K562 (cell line): ENCODE results near the gene LOXL3. TPM values are rescaled to one million over a fixed set of nuclear protein-coding genes. Genes with fewer than 3 reads are reported as not detected.

Experiments used
- ARHGAP35 ChIP-seq: fragments of 450-650 bp; IDR thresholded peaks from 2 replicates; pipeline ENCODE4 v1.6.1; 2018; ENCODE audit not compliant: partially characterized antibody
- ARID1B ChIP-seq: fragments of 450-650 bp; IDR thresholded peaks from 2 replicates; pipeline ENCODE4 v1.6.1; 2016; ENCODE audit warnings: antibody characterized with exemption, mild to moderate bottlenecking, inconsistent platforms
- BDP1 ChIP-seq: IDR thresholded peaks from 3 replicates; pipeline ENCODE4 v1.6.1; 2011; ENCODE audit not compliant: insufficient read length, insufficient read depth
- BRD9 ChIP-seq: fragments of 450-650 bp; IDR thresholded peaks from 2 replicates; pipeline ENCODE4 v1.6.1; 2018; ENCODE audit warnings: low read depth; ENCODE audit not compliant: partially characterized antibody
- CBFB ChIP-seq: sonication (generic); formaldehyde crosslinking; IDR thresholded peaks from 2 replicates; pipeline ENCODE4 v1.4.0; 2020; ENCODE audit warnings: mild to moderate bottlenecking, missing genetic modification reagents
- CBX5 ChIP-seq: IDR thresholded peaks from 2 replicates; pipeline ENCODE4 v1.6.1; 2014; ENCODE audit warnings: low read depth, borderline replicate concordance
- CLOCK ChIP-seq: fragments of 250-450 bp; sonication (Bioruptor Pico); IDR thresholded peaks from 2 replicates; pipeline ENCODE4 v1.4.0; 2020; ENCODE audit warnings: mild to moderate bottlenecking, moderate library complexity, borderline replicate concordance
- EGR1 ChIP-seq: fragments of 450-650 bp; conservative IDR thresholded peaks from 2 replicates; pipeline ENCODE4 v1.6.1; 2017; ENCODE audit warnings: mild to moderate bottlenecking
- ETV5 ChIP-seq: sonication (generic); formaldehyde crosslinking; IDR thresholded peaks from 2 replicates; pipeline ENCODE4 v1.4.0; 2020; ENCODE audit warnings: low read depth, mild to moderate bottlenecking, missing genetic modification reagents
- GTF2A2 ChIP-seq: IDR thresholded peaks from 2 replicates; pipeline ENCODE4 v1.6.1; 2016; ENCODE audit warnings: mild to moderate bottlenecking, missing genetic modification characterization, missing compliant biosample characterization
- HSF4 ChIP-seq: fragments of 250-450 bp; sonication (Bioruptor Pico); IDR thresholded peaks from 2 replicates; pipeline ENCODE4 v2.1.2; 2022; ENCODE audit warnings: mild to moderate bottlenecking, moderate library complexity, borderline replicate concordance
- NFRKB ChIP-seq: fragments of 450-650 bp; IDR thresholded peaks from 2 replicates; pipeline ENCODE4 v1.6.1; 2016; ENCODE audit warnings: low read depth
- PTBP1 ChIP-seq: fragments of 200-400 bp; formaldehyde crosslinking; IDR thresholded peaks from 2 replicates; pipeline ENCODE4 v1.6.1; 2017; ENCODE audit warnings: low read depth, low read length
- SMC3 ChIP-seq: conservative IDR thresholded peaks from 2 replicates; pipeline ENCODE4 v1.6.1; 2011; ENCODE audit warnings: low read depth, low read length, improper control_type of control experiment; ENCODE audit not compliant: insufficient read depth
- SNAPC5 ChIP-seq: fragments of 250-450 bp; sonication (Bioruptor Pico); IDR thresholded peaks from 2 replicates; pipeline ENCODE4 v1.8.0; 2021; ENCODE audit warnings: moderate library complexity, mild to moderate bottlenecking, inconsistent platforms
- TEAD2 ChIP-seq: fragments of 450-650 bp; IDR thresholded peaks from 2 replicates; pipeline ENCODE4 v1.6.1; 2016; ENCODE audit warnings: missing genetic modification characterization, control low read depth, missing compliant biosample characterization
- YY1 ChIP-seq, 3 experiments: IDR thresholded peaks; 2 replicates each; pipeline ENCODE4 v1.6.1; 2011; ENCODE audit warnings: low read length in 2 of 3, mild to moderate bottlenecking in 2 of 3, moderate library complexity in 2 of 3, borderline replicate concordance in 1 of 3, control low read depth in 1 of 3, low read depth in 1 of 3; ENCODE audit not compliant: insufficient read depth in 3 of 3, insufficient replicate concordance in 2 of 3, control insufficient read depth in 1 of 3, insufficient read length in 1 of 3; ENCODE audit errors: extremely low read depth in 1 of 3
- ZNF197 ChIP-seq: fragments of 200-800 bp; sonication (Bioruptor generic); IDR thresholded peaks from 2 replicates; pipeline ENCODE4 v1.6.1; 2016; ENCODE audit warnings: low read depth, missing genetic modification characterization, missing compliant biosample characterization
- ZNF609 ChIP-seq: sonication (generic); formaldehyde crosslinking; IDR thresholded peaks from 2 replicates; pipeline ENCODE4 v1.8.1; 2023; ENCODE audit warnings: missing genetic modification reagents, mild to moderate bottlenecking, borderline replicate concordance
- ZNF79 ChIP-seq: fragments of 250-450 bp; sonication (Bioruptor Pico); IDR thresholded peaks from 2 replicates; pipeline ENCODE4 v1.4.0; 2020; ENCODE audit warnings: low read depth, mild to moderate bottlenecking, moderate library complexity
- polyA plus RNA-seq, 8 experiments: library from polyadenylated mRNA; depleted of rRNA in 4 of 8; stranded (reverse) in 5 of 8; unstranded in 3 of 8; fragments of >200 nt; fragmentation: Nextera tagmentation in 2 of 8; fragmentation: Illumina TruSeq in 1 of 8; extraction: Ambion mirVana in 2 of 8; extraction: Trizol in 1 of 8; gene quantifications; 2 replicates each; pipeline versions ENCODE4 v1.2.1 to v1.2.3, GENCODE V29; 2011 to 2014; ENCODE audit warnings: inconsistent platforms in 1 of 8, missing spikeins in 1 of 8
- total RNA-seq, 7 experiments: library from RNA; depleted of rRNA in 6 of 7; stranded (reverse); fragments of >200 nt in 6 of 7; fragmentation: Illumina TruSeq in 2 of 7; extraction: Trizol in 2 of 7; gene quantifications; 2 replicates each; pipeline versions ENCODE4 v1.2.1 to v1.2.3, GENCODE V29; 2011 to 2021; ENCODE audit warnings: low replicate concordance in 1 of 7

The LOXL3 gene
- total and polyA plus RNA-seq, 9 of the 15 experiments (the other 6 are each of a cell fraction or from before 2014, with no cell fraction given), result 0.22 to 0.99 (median 0.31) TPM

- TF ChIP-seq ZNF609 (CRISPR knock-in tag) (0 out of 2 replicates have a peak, but pooled peaks have one; percentile 27), NFRKB (peak; percentile 51; the same call in 1 of the 2 replicates), HSF4 (CRISPR knock-in tag) (no peak), ZNF79 (no peak), SNAPC5 (no peak), ZNF197 (no peak), ARHGAP35 (no peak), YY1 (IDR thresholded peaks at IDR 0.05; ENCODE audit: borderline replicate concordance in 1 of 3, control insufficient read depth in 1 of 3, extremely low read depth in 1 of 3, insufficient read depth in 3 of 3, insufficient read length in 1 of 3, insufficient replicate concordance in 2 of 3, low read depth in 1 of 3, low read length in 2 of 3) (peak; percentile 83 to 96 (median 94)), BRD9 (no peak), PTBP1 (no peak), SMC3 (0 out of 2 replicates have a peak, but pooled peaks have one; percentile 23), ETV5 (CRISPR knock-in tag) (peak; percentile 67), TEAD2 (no peak), ARID1B (peak; percentile 15; the same call in 1 of the 2 replicates), CBX5 (no peak), EGR1 (peak; percentile 54), CBFB (no peak), CLOCK (CRISPR knock-in tag) (no peak), BDP1 (no peak), GTF2A2 (tag) (no peak)
Observed at GRCh38 chr2:74507145-74507925, 46.4 kb downstream of the LOXL3 start, which contains the start of gene PCGF1 (continued).
